Body of pancreas (tissue), 4 donors: ENCODE data around the gene FGF2. TPM values are rescaled to one million over a fixed set of nuclear protein-coding genes. Genes with fewer than 3 reads are reported as not detected.
A peak's percentile ranks its signal among the peaks of the same experiment; 100 is the strongest.

Experiments used
- ATAC-seq: fragments of 150-250 bp; one replicate; pipeline ENCODE4 v1.9.1; 2016
- DNase-seq, 4 donors: peaks; one replicate each; pipeline ENCODE4 v3.0.0-alpha.2; 2019
- H3K27ac ChIP-seq, 4 donors: fragments of 200-600 bp; sonication (generic); 1 replicate in 3 of 4; 2 replicates in 1 of 4; pipeline versions ENCODE4 v1.5.1 to v1.6.1; 2016 to 2019; ENCODE audit warnings: mild to moderate bottlenecking in 1 of 4, mixed read lengths in 1 of 4, moderate library complexity in 1 of 4
- H3K27me3 ChIP-seq, 2 donors: fragments of 200-600 bp; sonication (generic); one replicate each; pipeline ENCODE4 v1.6.0; 2016; ENCODE audit warnings: mild to moderate bottlenecking in 1 of 2
- H3K36me3 ChIP-seq, 2 donors: fragments of 200-600 bp; sonication (generic); replicated peaks in 1 of 2; 2 replicates each; pipeline ENCODE4 v1.5.1; 2016; ENCODE audit warnings: low read depth in 2 of 2; ENCODE audit not compliant: insufficient read depth in 1 of 2
- H3K4me1 ChIP-seq: fragments of 200-600 bp; sonication (generic); one replicate; pipeline ENCODE4 v1.6.0; 2016
- H3K4me3 ChIP-seq, 2 donors: fragments of 200-600 bp; sonication (generic); 1 replicate in 1 of 2; 2 replicates in 1 of 2; pipeline ENCODE4 v1.5.1; 2016 to 2019
- H3K9me3 ChIP-seq, 3 donors: fragments of 200-600 bp; sonication (generic); 1 replicate in 2 of 3; 2 replicates in 1 of 3; pipeline ENCODE4 v1.5.1; 2016
- POLR2A ChIP-seq, 3 donors: fragments of 450-650 bp; IDR thresholded peaks; one replicate each; pipeline ENCODE4 v1.6.1; 2016; ENCODE audit warnings: antibody characterized with exemption in 3 of 3, mild to moderate bottlenecking in 2 of 3
- WGBS, 2 donors: methylation state at CpG; one replicate each; pipeline ENCODE4 v1.1.5; 2017; 5-methylcytosine and 5-hydroxymethylcytosine counted together
- intact Hi-C: fragments of 100-400 bp; cut with DNase I; formaldehyde crosslinking; loops from one replicate; pipeline ENCODE4 v1.15.1; 2023
- total RNA-seq, 2 donors: library from RNA; depleted of rRNA; stranded (reverse); fragments of >200 nt; gene quantifications; one replicate each; pipeline ENCODE4 v1.1.0, GENCODE V29; 2016
- TF ChIP-seq, protein P1 (sequence below), 7 experiments: fragments of 450-650 bp in 4 of 7; fragments of 200-600 bp in 3 of 7; sonication (generic) in 3 of 7; IDR thresholded peaks; one replicate each; pipeline ENCODE4 v1.5.1; 2016 to 2019; ENCODE audit warnings: antibody characterized with exemption in 7 of 7

The FGF2 gene
- total RNA-seq, 2 donors from 2014 or later, result 1.8 to 2.3 TPM

DNA sequence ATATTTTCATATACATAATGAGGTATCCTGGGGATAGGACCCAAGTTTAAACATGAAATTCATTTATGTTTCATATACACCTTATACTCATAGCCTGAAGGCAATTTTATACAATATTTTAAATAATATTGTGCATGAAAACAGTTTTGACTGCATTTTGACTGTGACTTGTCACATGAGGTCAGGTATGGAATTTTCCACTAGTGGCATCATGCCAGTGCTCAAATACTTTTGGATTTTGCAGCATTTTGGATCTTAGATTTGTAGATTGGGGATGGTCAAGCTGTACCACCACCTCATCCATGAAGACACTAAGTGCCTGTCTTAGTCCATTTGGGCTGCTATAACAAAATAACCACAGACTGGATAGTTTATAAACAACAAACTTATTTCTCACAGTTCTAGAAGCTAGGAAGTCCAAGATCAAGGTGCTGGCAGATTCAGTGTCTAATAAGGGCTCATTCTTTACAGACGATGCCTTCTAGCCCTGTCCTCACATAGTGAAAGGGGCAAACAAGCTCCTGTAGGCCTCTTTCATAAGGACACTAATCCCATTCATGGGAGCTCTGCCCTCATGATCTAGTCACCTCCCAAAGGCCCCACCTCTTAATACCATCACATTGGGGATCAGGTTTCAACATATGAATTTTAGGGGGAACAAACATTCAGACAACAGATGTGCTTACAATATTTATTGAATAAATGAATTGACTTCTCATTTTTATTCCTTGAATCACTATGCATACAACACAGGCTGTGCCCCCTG lies 86.4 kb downstream of the FGF2 start:
- ATAC-seq, result no peak
- H3K4me3 ChIP-seq, result no peak overlapping the region
- WGBS, 2 donors, result 73 to 81% methylated on average over 1 of the region's 1 CpG
- no peaks in the 10 kb centered on the region for H3K27me3 ChIP-seq
- H3K9me3 ChIP-seq, result no peaks in the 10 kb centered on the region
- H3K36me3 ChIP-seq, result no peaks in the 10 kb centered on the region
- intact Hi-C loops, result no loop called here
- no peak overlapping the region for H3K27ac ChIP-seq
- TF ChIP-seq POLR2A (IDR thresholded peaks at IDR 0.05), result no peak
- TF ChIP-seq, protein P1, sequence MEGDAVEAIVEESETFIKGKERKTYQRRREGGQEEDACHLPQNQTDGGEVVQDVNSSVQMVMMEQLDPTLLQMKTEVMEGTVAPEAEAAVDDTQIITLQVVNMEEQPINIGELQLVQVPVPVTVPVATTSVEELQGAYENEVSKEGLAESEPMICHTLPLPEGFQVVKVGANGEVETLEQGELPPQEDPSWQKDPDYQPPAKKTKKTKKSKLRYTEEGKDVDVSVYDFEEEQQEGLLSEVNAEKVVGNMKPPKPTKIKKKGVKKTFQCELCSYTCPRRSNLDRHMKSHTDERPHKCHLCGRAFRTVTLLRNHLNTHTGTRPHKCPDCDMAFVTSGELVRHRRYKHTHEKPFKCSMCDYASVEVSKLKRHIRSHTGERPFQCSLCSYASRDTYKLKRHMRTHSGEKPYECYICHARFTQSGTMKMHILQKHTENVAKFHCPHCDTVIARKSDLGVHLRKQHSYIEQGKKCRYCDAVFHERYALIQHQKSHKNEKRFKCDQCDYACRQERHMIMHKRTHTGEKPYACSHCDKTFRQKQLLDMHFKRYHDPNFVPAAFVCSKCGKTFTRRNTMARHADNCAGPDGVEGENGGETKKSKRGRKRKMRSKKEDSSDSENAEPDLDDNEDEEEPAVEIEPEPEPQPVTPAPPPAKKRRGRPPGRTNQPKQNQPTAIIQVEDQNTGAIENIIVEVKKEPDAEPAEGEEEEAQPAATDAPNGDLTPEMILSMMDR (IDR thresholded peaks at IDR 0.05), result no peak
- no peaks in the 10 kb centered on the region for H3K4me1 ChIP-seq
- no peak for DNase-seq

DNA sequence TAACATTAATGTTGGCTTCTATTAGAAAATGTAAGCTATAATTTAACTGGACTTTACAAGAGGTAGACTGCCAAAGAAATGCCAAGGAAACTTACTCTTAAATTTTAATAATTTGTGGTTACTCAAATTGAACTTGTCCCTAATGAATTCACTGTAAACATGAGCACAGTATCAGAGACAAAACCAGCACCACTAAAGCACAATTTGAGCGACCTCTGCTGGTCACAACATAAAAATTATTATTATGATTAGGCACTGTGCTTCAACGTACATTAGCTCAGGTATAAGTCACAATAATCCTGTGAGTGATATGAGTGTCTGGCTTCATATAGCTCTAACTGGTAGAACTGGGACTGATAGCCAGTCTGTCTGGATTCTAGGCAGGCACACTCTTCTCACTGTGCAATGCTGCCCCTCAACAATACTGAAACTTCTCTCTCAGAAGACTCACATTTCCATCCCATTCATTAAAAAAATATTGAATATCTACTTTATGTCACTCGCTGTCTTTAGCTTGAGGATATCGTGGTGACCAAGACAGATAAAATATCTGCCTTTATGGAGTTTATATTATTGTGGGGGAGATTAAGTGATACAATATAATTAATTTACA lies 87.8 kb downstream of the FGF2 start:
- Histone ChIP-seq H3K4me1 (no peaks in the 10 kb centered on the region), H3K9me3 (no peaks in the 10 kb centered on the region), H3K36me3 (no peaks in the 10 kb centered on the region), H3K27ac (no peak overlapping the region), H3K4me3 (no peak overlapping the region), H3K27me3 (no peaks in the 10 kb centered on the region)
- intact Hi-C loops, result no loop called here
- WGBS, 2 donors, result 33 to 51% methylated on average over 4 of the region's 4 CpGs
- TF ChIP-seq, protein P1 (IDR thresholded peaks at IDR 0.05), result peak in 2 of 7 experiments; percentile 17 to 22
- no peak for TF ChIP-seq POLR2A (IDR thresholded peaks at IDR 0.05)
- ATAC-seq (no peak), DNase-seq (no peak)

DNA sequence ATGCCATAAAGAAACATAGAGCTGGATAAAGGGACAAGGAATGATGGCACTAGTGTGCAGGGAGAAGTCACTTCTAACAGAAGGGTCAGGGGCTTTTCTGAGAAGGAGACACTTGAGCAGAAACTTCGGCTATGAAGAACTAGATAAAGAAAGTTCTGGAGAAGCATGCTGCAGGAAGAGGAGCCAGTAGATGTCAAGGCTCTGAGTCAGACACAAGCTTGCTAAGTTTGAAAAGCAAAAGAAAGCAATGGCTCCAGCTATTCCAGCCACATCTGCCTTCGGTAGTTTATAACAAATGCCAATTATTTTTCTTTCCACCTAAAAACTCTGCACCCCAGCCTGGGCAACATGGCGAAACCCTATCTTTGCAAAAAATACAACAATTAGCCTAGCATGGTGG lies 88.3 kb downstream of the FGF2 start:
- Histone ChIP-seq H3K4me1 (no peaks in the 10 kb centered on the region), H3K27me3 (no peaks in the 10 kb centered on the region), H3K36me3 (no peaks in the 10 kb centered on the region), H3K9me3 (no peaks in the 10 kb centered on the region), H3K4me3 (no peak overlapping the region), H3K27ac (no peak overlapping the region)
- TF ChIP-seq, protein P1 (IDR thresholded peaks at IDR 0.05), result no peak
- no peak for TF ChIP-seq POLR2A (IDR thresholded peaks at IDR 0.05)
- ATAC-seq (no peak), DNase-seq (no peak)
- intact Hi-C loops, result no loop called here
- WGBS, 2 donors, result 68 to 74% methylated on average over 3 of the region's 3 CpGs

DNA sequence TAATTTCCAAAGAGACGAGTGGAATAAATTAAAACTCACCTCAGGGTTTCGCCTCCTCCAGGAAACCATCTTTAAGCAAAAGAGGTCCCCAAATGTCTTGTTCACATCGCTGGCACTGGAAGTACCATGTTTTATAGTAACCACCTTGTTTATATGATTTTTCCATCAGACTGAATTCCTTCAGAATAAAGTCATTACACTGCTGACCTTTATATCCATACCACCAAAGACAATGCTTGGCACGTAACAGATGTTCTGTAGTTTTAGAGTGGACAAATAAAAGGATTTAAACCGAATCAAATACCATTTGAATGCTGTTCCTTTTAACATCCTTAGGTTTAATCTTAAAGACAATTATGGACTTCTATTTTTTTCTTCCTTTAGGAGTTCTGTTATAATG lies 91.1 kb downstream of the FGF2 start:
- Histone ChIP-seq H3K36me3 (no peaks in the 10 kb centered on the region), H3K4me1 (peaks cover 7% of the 10 kb centered on the region), H3K27me3 (no peaks in the 10 kb centered on the region), H3K9me3 (no peaks in the 10 kb centered on the region), H3K27ac (no peak overlapping the region), H3K4me3 (no peak overlapping the region)
- intact Hi-C loops, result no loop called here
- WGBS, 2 donors, result 85 to 89% methylated on average over 5 of the region's 5 CpGs
- no peak for DNase-seq
- no peak for ATAC-seq
- TF ChIP-seq POLR2A (IDR thresholded peaks at IDR 0.05), result no peak
- TF ChIP-seq, protein P1 (IDR thresholded peaks at IDR 0.05), result no peak
